Activated CD4-positive, alpha-beta T cell treated with anti-CD3 and anti-CD28 coated beads for 36 hours (primary cell): ENCODE data around the gene SEPTIN11. TPM values are rescaled to one million over a fixed set of nuclear protein-coding genes. Genes with fewer than 3 reads are reported as not detected.

Source experiments
- ATAC-seq: fragments of 200-7000 bp; cut with Tn5 transposase; one replicate; pipeline ENCODE4 v1.10.0; 2021; ENCODE audit warnings: mild to moderate bottlenecking, moderate library complexity
- CTCF ChIA-PET: fragments of 350-600 bp; sonication (Branson Sonifier 250); formaldehyde crosslinking; loops from one replicate; lab custom pipeline; 2021; ENCODE audit warnings: antibody characterized with exemption; lab: Charles Lee
- POLR2A ChIA-PET: fragments of 350-600 bp; sonication (Branson Sonifier 250); formaldehyde crosslinking; loops from one replicate; lab custom pipeline; 2021; ENCODE audit warnings: antibody characterized with exemption, inconsistent platforms; lab: Charles Lee
- DNase-seq: peaks from one replicate; pipeline ENCODE4 v3.0.0-alpha.2; 2020
- H3K27ac Mint-ChIP-seq: one replicate; pipeline ENCODE4 v1.8.0; 2021; ENCODE audit warnings: mixed read lengths
- H3K27me3 Mint-ChIP-seq: one replicate; pipeline ENCODE4 v1.8.0; 2021; ENCODE audit warnings: mixed read lengths
- H3K36me3 Mint-ChIP-seq: one replicate; pipeline ENCODE4 v1.8.0; 2021; ENCODE audit warnings: low read depth, mixed read lengths
- H3K4me1 Mint-ChIP-seq: one replicate; pipeline ENCODE4 v1.8.0; 2021; ENCODE audit warnings: mixed read lengths
- H3K4me3 Mint-ChIP-seq: one replicate; pipeline ENCODE4 v1.8.0; 2021; ENCODE audit warnings: mild to moderate bottlenecking, moderate library complexity, mixed read lengths
- H3K9me3 Mint-ChIP-seq: one replicate; pipeline ENCODE4 v1.8.0; 2021; ENCODE audit warnings: low read depth, mixed read lengths
- intact Hi-C, 2 experiments: fragments of 100-400 bp; cut with DNase I in 1 of 2; cut with micrococcal nuclease in 1 of 2; formaldehyde crosslinking; loops; one replicate each; pipeline versions ENCODE4 v1.14.2 to v1.15.1; 2022 to 2024; cut with DNase I, micrococcal nuclease
- total RNA-seq, 2 experiments: library from RNA; stranded (reverse); gene quantifications; one replicate each; pipeline ENCODE4 v1.2.3, GENCODE V29; 2021

The SEPTIN11 gene
- total RNA-seq, 2 experiments from 2014 or later = 15.5 to 34.5 TPM

- Mint-ChIP-seq H3K9me3 (peaks cover 8% of the 10 kb centered on the region), H3K27me3 (peaks cover 7% of the 10 kb centered on the region), H3K36me3 (peaks cover 27% of the 10 kb centered on the region), H3K27ac (peak overlapping the region; percentile 55), H3K4me3 (peak overlapping the region; percentile 41), H3K4me1 (peaks cover 63% of the 10 kb centered on the region)
- ChIA-PET POLR2A (interaction anchor here (0.6 to 0.9 kb wide), 2 partner anchors 37 to 198 kb away, joined by 3 read pairs; no protein-coding TSS in a partner anchor), CTCF (interaction anchor here (0.5 to 1.5 kb wide), 7 partner anchors 11 to 212 kb away, joined by 3 to 4 read pairs (median 3); partner anchors contain the start of gene SEPTIN11)
- intact Hi-C loops = loop anchor here (1.0 to 5.0 kb wide), 6 partner anchors 9 to 83 kb away; no protein-coding TSS in a partner anchor
- peak; percentile 70 for DNase-seq
- peak; percentile 80 for ATAC-seq
These were observed 44.5 kb downstream of the SEPTIN11 start for GRCh38 chr4:76993787-76994641.

- Mint-ChIP-seq H3K27ac (no peak overlapping the region), H3K4me3 (no peak overlapping the region), H3K4me1 (peaks cover 48% of the 10 kb centered on the region), H3K36me3 (peaks cover 21% of the 10 kb centered on the region), H3K27me3 (peaks cover 2% of the 10 kb centered on the region), H3K9me3 (no peaks in the 10 kb centered on the region)
- DNase-seq = no peak
- intact Hi-C loops = loop anchor here (2.0 kb wide), 2 partner anchors 35 to 81 kb away; no protein-coding TSS in a partner anchor
- POLR2A ChIA-PET = no interaction called here
- CTCF ChIA-PET = interaction anchor here (0.7 to 1.8 kb wide), 5 partner anchors 10 to 49 kb away, joined by 3 to 6 read pairs (median 5); no protein-coding TSS in a partner anchor
- ATAC-seq = peak; percentile 30
These were observed 46.2 kb downstream of the SEPTIN11 start for GRCh38 chr4:76995776-76996175.

GRCh38 chr4:76996445-76996844, 46.9 kb downstream of the SEPTIN11 start:
- POLR2A ChIA-PET = no interaction called here
- Mint-ChIP-seq H3K4me1 (peaks cover 41% of the 10 kb centered on the region), H3K27ac (no peak overlapping the region), H3K27me3 (no peaks in the 10 kb centered on the region), H3K36me3 (peaks cover 21% of the 10 kb centered on the region), H3K4me3 (no peak overlapping the region), H3K9me3 (no peaks in the 10 kb centered on the region)
- intact Hi-C loops = no loop called here
- DNase-seq (no peak), ATAC-seq (no peak)
- CTCF ChIA-PET = interaction anchor here (0.8 to 1.8 kb wide), 3 partner anchors 11 to 99 kb away, joined by 3 to 6 read pairs (median 5); partner anchors contain the start of gene SOWAHB

GRCh38 chr4:76997077-76997476, 47.5 kb downstream of the SEPTIN11 start:
- intact Hi-C loops = no loop called here
- Mint-ChIP-seq H3K36me3 (peaks cover 21% of the 10 kb centered on the region), H3K4me3 (no peak overlapping the region), H3K9me3 (no peaks in the 10 kb centered on the region), H3K27ac (no peak overlapping the region), H3K4me1 (peaks cover 38% of the 10 kb centered on the region), H3K27me3 (no peaks in the 10 kb centered on the region)
- no peak for DNase-seq
- CTCF ChIA-PET = no interaction called here
- ATAC-seq = no peak
- POLR2A ChIA-PET = no interaction called here

GRCh38 chr4:76997532-76997931, 48.0 kb downstream of the SEPTIN11 start:
- Mint-ChIP-seq H3K4me1 (peaks cover 38% of the 10 kb centered on the region), H3K4me3 (no peak overlapping the region), H3K27me3 (no peaks in the 10 kb centered on the region), H3K36me3 (peaks cover 21% of the 10 kb centered on the region), H3K27ac (no peak overlapping the region), H3K9me3 (no peaks in the 10 kb centered on the region)
- CTCF ChIA-PET = no interaction called here
- intact Hi-C loops = no loop called here
- no peak for ATAC-seq
- POLR2A ChIA-PET = no interaction called here
- DNase-seq = no peak

- Mint-ChIP-seq H3K4me1 (peaks cover 38% of the 10 kb centered on the region), H3K27ac (no peak overlapping the region), H3K36me3 (peaks cover 24% of the 10 kb centered on the region), H3K27me3 (no peaks in the 10 kb centered on the region), H3K9me3 (no peaks in the 10 kb centered on the region), H3K4me3 (no peak overlapping the region)
- no peak for ATAC-seq
- ChIA-PET POLR2A (no interaction called here), CTCF (interaction anchor here (0.6 kb wide), 1 partner anchor 25 kb away, joined by 3 read pairs; no protein-coding TSS in a partner anchor)
- no peak for DNase-seq
- intact Hi-C loops = no loop called here
These were observed 48.8 kb downstream of the SEPTIN11 start for GRCh38 chr4:76998251-76998901.

Other genes starting within 250 kb of the SEPTIN11 start
- not detected for gene SOWAHB, start 51.6 kb upstream of the SEPTIN11 start, total RNA-seq
- gene CCNI, start 126.2 kb downstream of the SEPTIN11 start, total RNA-seq = 100 to 1,000 TPM; 226 to 230 TPM
- gene CCNG2, start 207.5 kb downstream of the SEPTIN11 start, total RNA-seq = 10 to 100 TPM; 25.7 to 28.6 TPM